H9 (cell line): Measurements from ENCODE around the gene SPTBN4. TPM values are rescaled to one million over a fixed set of nuclear protein-coding genes. Genes with fewer than 3 reads are reported as not detected.
A peak's percentile ranks its signal among the peaks of the same experiment; 100 is the strongest.

Experiments used
- DNase-seq: peaks from one replicate; pipeline ENCODE4 v3.0.0-alpha.2; 2017
- H2AFZ ChIP-seq: one replicate; pipeline ENCODE4 v1.6.1; 2013; ENCODE audit warnings: mild to moderate bottlenecking, low read length, control low read depth, moderate library complexity
- H2AK5ac ChIP-seq: 2 replicates; pipeline ENCODE4 v1.6.1; 2013; ENCODE audit warnings: low read length, control low read depth, mixed read lengths; ENCODE audit not compliant: insufficient read length
- H2BK120ac ChIP-seq: one replicate; pipeline ENCODE4 v1.6.1; 2013; ENCODE audit warnings: low read depth, mild to moderate bottlenecking, low read length, control low read depth, inconsistent platforms; ENCODE audit not compliant: poor library complexity, severe bottlenecking
- H2BK12ac ChIP-seq: 2 replicates; pipeline ENCODE4 v1.6.1; 2013; ENCODE audit warnings: low read length, control low read depth, mixed read lengths, low read depth; ENCODE audit not compliant: insufficient read length
- H2BK15ac ChIP-seq: 2 replicates; pipeline ENCODE4 v1.6.1; 2013; ENCODE audit warnings: low read depth, low read length, control low read depth
- H2BK20ac ChIP-seq: one replicate; pipeline ENCODE4 v1.6.1; 2013; ENCODE audit warnings: low read depth, mild to moderate bottlenecking, low read length, control low read depth, inconsistent platforms; ENCODE audit not compliant: poor library complexity, severe bottlenecking
- H2BK5ac ChIP-seq: 2 replicates; pipeline ENCODE4 v1.6.1; 2013; ENCODE audit warnings: low read length, control low read depth, mixed read lengths; ENCODE audit not compliant: insufficient read length
- H3K14ac ChIP-seq: 2 replicates; pipeline ENCODE4 v1.6.1; 2013; ENCODE audit warnings: low read length, control low read depth; ENCODE audit not compliant: insufficient read depth
- H3K18ac ChIP-seq: 2 replicates; pipeline ENCODE4 v1.6.1; 2013; ENCODE audit warnings: low read depth, mild to moderate bottlenecking, mixed read lengths, low read length, control low read depth; ENCODE audit not compliant: insufficient read length
- H3K23ac ChIP-seq: 2 replicates; pipeline ENCODE4 v1.6.1; 2013; ENCODE audit warnings: low read length, control low read depth, mixed read lengths, low read depth; ENCODE audit not compliant: insufficient read length
- H3K23me2 ChIP-seq: 2 replicates; pipeline ENCODE4 v1.6.1; 2013; ENCODE audit warnings: low read depth, mild to moderate bottlenecking, mixed read lengths, low read length, control low read depth; ENCODE audit not compliant: insufficient read length, poor library complexity, severe bottlenecking
- H3K27ac ChIP-seq: 2 replicates; pipeline ENCODE4 v1.5.1; 2013; ENCODE audit warnings: low read length, control low read depth, mixed read lengths, low read depth; ENCODE audit not compliant: insufficient read length
- H3K27me3 ChIP-seq: 2 replicates; pipeline ENCODE4 v1.6.1; 2013; ENCODE audit warnings: low read length, control low read depth, inconsistent platforms; ENCODE audit not compliant: insufficient read depth
- H3K4ac ChIP-seq: 2 replicates; pipeline ENCODE4 v1.6.1; 2013; ENCODE audit warnings: low read depth, mild to moderate bottlenecking, control low read depth, inconsistent platforms, low read length, moderate library complexity
- H3K4me1 ChIP-seq: 2 replicates; pipeline ENCODE4 v1.6.1; 2013; ENCODE audit warnings: low read length, control low read depth, inconsistent platforms; ENCODE audit not compliant: insufficient read depth
- H3K4me2 ChIP-seq: 2 replicates; pipeline ENCODE4 v1.6.1; 2013; ENCODE audit warnings: low read length, control low read depth, mixed read lengths; ENCODE audit not compliant: insufficient read length, insufficient read depth
- H3K56ac ChIP-seq: 2 replicates; pipeline ENCODE4 v1.6.1; 2013; ENCODE audit warnings: low read depth, mild to moderate bottlenecking, mixed read lengths, low read length, control low read depth; ENCODE audit not compliant: insufficient read length
- H3K79me1 ChIP-seq: 2 replicates; pipeline ENCODE4 v1.6.1; 2013; ENCODE audit warnings: low read depth, mild to moderate bottlenecking, moderate library complexity, low read length, control low read depth, inconsistent platforms; ENCODE audit not compliant: insufficient read depth, poor library complexity, severe bottlenecking
- H3K79me2 ChIP-seq: 2 replicates; pipeline ENCODE4 v1.6.1; 2013; ENCODE audit warnings: low read length, control low read depth, inconsistent platforms; ENCODE audit not compliant: insufficient read depth
- H3K9ac ChIP-seq: 2 replicates; pipeline ENCODE4 v1.6.1; 2013; ENCODE audit warnings: low read length, control low read depth, mixed read lengths; ENCODE audit not compliant: insufficient read length; ENCODE audit errors: extremely low read depth
- H3K9me3 ChIP-seq: one replicate; pipeline ENCODE4 v1.6.1; 2013; ENCODE audit warnings: low read depth, low read length, inconsistent platforms; ENCODE audit not compliant: control insufficient read depth
- H3T11ph ChIP-seq: one replicate; pipeline ENCODE4 v1.6.1; 2013; ENCODE audit warnings: mild to moderate bottlenecking, low read length, control low read depth, inconsistent platforms
- H4K20me1 ChIP-seq: one replicate; pipeline ENCODE4 v1.6.1; 2013; ENCODE audit not compliant: control insufficient read depth, insufficient read length, insufficient read depth
- H4K5ac ChIP-seq: 2 replicates; pipeline ENCODE4 v1.6.1; 2013; ENCODE audit warnings: low read depth, mild to moderate bottlenecking, mixed read lengths, low read length, control low read depth; ENCODE audit not compliant: insufficient read length
- H4K8ac ChIP-seq: replicated peaks from 2 replicates; pipeline ENCODE4 v1.6.1; 2013; ENCODE audit warnings: low read length, control low read depth, mixed read lengths, low read depth; ENCODE audit not compliant: insufficient read length
- H4K91ac ChIP-seq: 2 replicates; pipeline ENCODE4 v1.6.1; 2013; ENCODE audit warnings: low read depth, mild to moderate bottlenecking, moderate library complexity, mixed read lengths, low read length, control low read depth; ENCODE audit not compliant: insufficient read length
- H3K27ac Mint-ChIP-seq, 3 experiments: 2 replicates in 2 of 3; 3 replicates in 1 of 3; pipeline ENCODE4 v1.8.0; 2020 to 2021; ENCODE audit warnings: mixed read lengths in 3 of 3, mild to moderate bottlenecking in 1 of 3, moderate library complexity in 1 of 3
- H3K27me3 Mint-ChIP-seq: 2 replicates; pipeline ENCODE4 v1.8.0; 2021; ENCODE audit warnings: low read depth, mild to moderate bottlenecking, moderate library complexity, mixed read lengths
- H3K36me3 Mint-ChIP-seq, 3 experiments: 2 replicates in 2 of 3; 3 replicates in 1 of 3; pipeline ENCODE4 v1.8.0; 2020 to 2021; ENCODE audit warnings: low read depth in 3 of 3, mixed read lengths in 3 of 3; ENCODE audit not compliant: insufficient read depth in 1 of 3
- H3K4me1 Mint-ChIP-seq, 2 experiments: 2 replicates each; pipeline ENCODE4 v1.8.0; 2020; ENCODE audit warnings: mixed read lengths in 2 of 2
- H3K4me3 Mint-ChIP-seq, 2 experiments: 2 replicates in 1 of 2; 3 replicates in 1 of 2; pipeline ENCODE4 v1.8.0; 2020 to 2021; ENCODE audit warnings: mild to moderate bottlenecking in 2 of 2, mixed read lengths in 2 of 2, moderate library complexity in 1 of 2
- H3K9me3 Mint-ChIP-seq, 2 experiments: 2 replicates in 1 of 2; 3 replicates in 1 of 2; pipeline ENCODE4 v1.8.0; 2020; ENCODE audit warnings: mild to moderate bottlenecking in 2 of 2, mixed read lengths in 2 of 2, moderate library complexity in 1 of 2
- CTCF ChIP-seq: fragments of 200-600 bp; sonication (generic); conservative IDR thresholded peaks from 3 replicates; pipeline ENCODE4 v1.8.0; 2021; ENCODE audit warnings: antibody characterized with exemption, mild to moderate bottlenecking
- WGBS: extraction: QIAGEN DNeasy Blood & Tissue Kit; methylation state at CpG from one replicate; pipeline ENCODE4 v1.1.7; 2013; ENCODE audit warnings: missing lambda C conversion rate, low lambda C conversion rate, mixed read lengths; ENCODE audit not compliant: insufficient read length; ENCODE audit errors: extremely low coverage; 5-methylcytosine and 5-hydroxymethylcytosine counted together
- total RNA-seq: library from RNA; stranded (reverse); gene quantifications from 2 replicates; pipeline ENCODE4 v1.2.1, GENCODE V29; 2021

Gene SPTBN4
- total RNA-seq, 1 experiment from 2014 or later: 2.9 TPM

GRCh38 chr19:40420451-40420765 lies 46.4 kb upstream of the SPTBN4 start:
- Mint-ChIP-seq H3K9me3 (peaks cover 0 to 3% of the 10 kb centered on the region in 2 experiments; a peak in 1 of 5 replicates), H3K27ac (no peak overlapping the region), H3K4me3 (peak overlapping the region; percentile 68 to 80), H3K4me1 (peaks cover 23 to 28% of the 10 kb centered on the region in 2 experiments), H3K27me3 (peaks cover 7% of the 10 kb centered on the region), H3K36me3 (peaks cover 0 to 5% (median 4%) of the 10 kb centered on the region in 3 experiments; a peak in 3 of 7 replicates)
- no peaks in the 10 kb centered on the region for H3K27me3 ChIP-seq
- H3K4ac ChIP-seq: no peak overlapping the region
- no peaks in the 10 kb centered on the region for H4K20me1 ChIP-seq
- no peak overlapping the region for H4K8ac ChIP-seq
- H3K14ac ChIP-seq: no peak overlapping the region
- no peaks in the 10 kb centered on the region for H3K9me3 ChIP-seq
- H3K9ac ChIP-seq: no peak overlapping the region
- no peak overlapping the region for H3K23ac ChIP-seq
- no peaks in the 10 kb centered on the region for H3K79me2 ChIP-seq
- H2AK5ac ChIP-seq: no peak overlapping the region
- no peak overlapping the region for H3K18ac ChIP-seq
- no peak overlapping the region for H3T11ph ChIP-seq
- WGBS: no CpG with 5 or more reads among the region's 14 CpGs
- H3K27ac ChIP-seq: no peak overlapping the region
- H4K91ac ChIP-seq: no peak overlapping the region
- no peak for DNase-seq
- no peak overlapping the region for H2BK12ac ChIP-seq
- H3K56ac ChIP-seq: no peak overlapping the region
- no peak for TF ChIP-seq CTCF
- H3K79me1 ChIP-seq: no peaks in the 10 kb centered on the region
- H3K4me2 ChIP-seq: no peak overlapping the region
- H2BK5ac ChIP-seq: no peak overlapping the region
- no peaks in the 10 kb centered on the region; the same call in 1 of the 2 replicates for H3K4me1 ChIP-seq
- no peak overlapping the region for H2AFZ ChIP-seq
- H4K5ac ChIP-seq: no peak overlapping the region
- no peak overlapping the region for H2BK120ac ChIP-seq
- H2BK15ac ChIP-seq: no peak overlapping the region
- H2BK20ac ChIP-seq: no peak overlapping the region
- peaks cover 10% of the 10 kb centered on the region for H3K23me2 ChIP-seq
